Measurements from ENCODE around the gene SMIM12.

DNA sequence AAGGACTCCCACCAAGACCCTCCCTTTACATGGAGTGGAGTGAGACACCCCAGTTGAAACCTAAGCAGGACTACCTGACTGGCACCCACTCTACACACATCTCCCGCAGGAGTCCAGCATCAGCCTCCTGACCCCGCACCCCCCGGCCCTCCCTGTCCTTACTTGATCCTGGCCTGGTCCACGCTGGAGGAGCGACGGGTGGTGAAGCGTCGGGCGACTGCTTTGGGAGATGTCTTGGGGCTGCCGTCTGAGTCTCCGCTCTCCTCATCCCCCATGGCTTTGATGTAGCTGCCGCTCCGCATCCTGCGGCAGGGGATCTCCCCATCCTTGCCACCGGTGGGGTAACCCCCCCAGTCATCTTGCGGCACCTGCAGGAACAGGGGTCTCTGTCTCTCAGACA is 40.4 kb upstream of the SMIM12 start:
- TF ChIP-seq CREB5 (CRISPR knock-in tag; IDR thresholded peaks at IDR 0.05; ENCODE audit: low read depth) (no peak), ISL1 (CRISPR knock-in tag; IDR thresholded peaks at IDR 0.05) (no peak), SNAI2 (CRISPR knock-in tag; IDR thresholded peaks at IDR 0.05) (no peak), TOX (CRISPR knock-in tag; IDR thresholded peaks at IDR 0.05; ENCODE audit: borderline replicate concordance) (no peak), GLIS3 (CRISPR knock-in tag; IDR thresholded peaks at IDR 0.05) (no peak), ARNTL (CRISPR knock-in tag; IDR thresholded peaks at IDR 0.05; ENCODE audit: borderline replicate concordance, low read depth) (no peak), CSDC2 (CRISPR knock-in tag; IDR thresholded peaks at IDR 0.05) (no peak)
- TF ChIP-seq, protein P1, sequence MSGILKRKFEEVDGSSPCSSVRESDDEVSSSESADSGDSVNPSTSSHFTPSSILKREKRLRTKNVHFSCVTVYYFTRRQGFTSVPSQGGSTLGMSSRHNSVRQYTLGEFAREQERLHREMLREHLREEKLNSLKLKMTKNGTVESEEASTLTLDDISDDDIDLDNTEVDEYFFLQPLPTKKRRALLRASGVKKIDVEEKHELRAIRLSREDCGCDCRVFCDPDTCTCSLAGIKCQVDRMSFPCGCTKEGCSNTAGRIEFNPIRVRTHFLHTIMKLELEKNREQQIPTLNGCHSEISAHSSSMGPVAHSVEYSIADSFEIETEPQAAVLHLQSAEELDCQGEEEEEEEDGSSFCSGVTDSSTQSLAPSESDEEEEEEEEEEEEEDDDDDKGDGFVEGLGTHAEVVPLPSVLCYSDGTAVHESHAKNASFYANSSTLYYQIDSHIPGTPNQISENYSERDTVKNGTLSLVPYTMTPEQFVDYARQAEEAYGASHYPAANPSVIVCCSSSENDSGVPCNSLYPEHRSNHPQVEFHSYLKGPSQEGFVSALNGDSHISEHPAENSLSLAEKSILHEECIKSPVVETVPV (CRISPR knock-in tag; IDR thresholded peaks at IDR 0.05): no peak
- TF ChIP-seq, protein P2, sequence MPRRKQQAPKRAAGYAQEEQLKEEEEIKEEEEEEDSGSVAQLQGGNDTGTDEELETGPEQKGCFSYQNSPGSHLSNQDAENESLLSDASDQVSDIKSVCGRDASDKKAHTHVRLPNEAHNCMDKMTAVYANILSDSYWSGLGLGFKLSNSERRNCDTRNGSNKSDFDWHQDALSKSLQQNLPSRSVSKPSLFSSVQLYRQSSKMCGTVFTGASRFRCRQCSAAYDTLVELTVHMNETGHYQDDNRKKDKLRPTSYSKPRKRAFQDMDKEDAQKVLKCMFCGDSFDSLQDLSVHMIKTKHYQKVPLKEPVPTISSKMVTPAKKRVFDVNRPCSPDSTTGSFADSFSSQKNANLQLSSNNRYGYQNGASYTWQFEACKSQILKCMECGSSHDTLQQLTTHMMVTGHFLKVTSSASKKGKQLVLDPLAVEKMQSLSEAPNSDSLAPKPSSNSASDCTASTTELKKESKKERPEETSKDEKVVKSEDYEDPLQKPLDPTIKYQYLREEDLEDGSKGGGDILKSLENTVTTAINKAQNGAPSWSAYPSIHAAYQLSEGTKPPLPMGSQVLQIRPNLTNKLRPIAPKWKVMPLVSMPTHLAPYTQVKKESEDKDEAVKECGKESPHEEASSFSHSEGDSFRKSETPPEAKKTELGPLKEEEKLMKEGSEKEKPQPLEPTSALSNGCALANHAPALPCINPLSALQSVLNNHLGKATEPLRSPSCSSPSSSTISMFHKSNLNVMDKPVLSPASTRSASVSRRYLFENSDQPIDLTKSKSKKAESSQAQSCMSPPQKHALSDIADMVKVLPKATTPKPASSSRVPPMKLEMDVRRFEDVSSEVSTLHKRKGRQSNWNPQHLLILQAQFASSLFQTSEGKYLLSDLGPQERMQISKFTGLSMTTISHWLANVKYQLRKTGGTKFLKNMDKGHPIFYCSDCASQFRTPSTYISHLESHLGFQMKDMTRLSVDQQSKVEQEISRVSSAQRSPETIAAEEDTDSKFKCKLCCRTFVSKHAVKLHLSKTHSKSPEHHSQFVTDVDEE (CRISPR knock-in tag; IDR thresholded peaks at IDR 0.05): no peak
- TF ChIP-seq, protein P3, sequence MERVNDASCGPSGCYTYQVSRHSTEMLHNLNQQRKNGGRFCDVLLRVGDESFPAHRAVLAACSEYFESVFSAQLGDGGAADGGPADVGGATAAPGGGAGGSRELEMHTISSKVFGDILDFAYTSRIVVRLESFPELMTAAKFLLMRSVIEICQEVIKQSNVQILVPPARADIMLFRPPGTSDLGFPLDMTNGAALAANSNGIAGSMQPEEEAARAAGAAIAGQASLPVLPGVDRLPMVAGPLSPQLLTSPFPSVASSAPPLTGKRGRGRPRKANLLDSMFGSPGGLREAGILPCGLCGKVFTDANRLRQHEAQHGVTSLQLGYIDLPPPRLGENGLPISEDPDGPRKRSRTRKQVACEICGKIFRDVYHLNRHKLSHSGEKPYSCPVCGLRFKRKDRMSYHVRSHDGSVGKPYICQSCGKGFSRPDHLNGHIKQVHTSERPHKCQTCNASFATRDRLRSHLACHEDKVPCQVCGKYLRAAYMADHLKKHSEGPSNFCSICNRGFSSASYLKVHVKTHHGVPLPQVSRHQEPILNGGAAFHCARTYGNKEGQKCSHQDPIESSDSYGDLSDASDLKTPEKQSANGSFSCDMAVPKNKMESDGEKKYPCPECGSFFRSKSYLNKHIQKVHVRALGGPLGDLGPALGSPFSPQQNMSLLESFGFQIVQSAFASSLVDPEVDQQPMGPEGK (CRISPR knock-in tag; IDR thresholded peaks at IDR 0.05; ENCODE audit: borderline replicate concordance): no peak
